Activated T-helper 1 cell treated with anti-CD3 and anti-CD28 coated beads, Interleukin-12 subunit alpha, Interleukin-12 subunit beta, Interleukin-2, Interleukin-4 antibody, amounts not matched to agents 30 ng/mL and 10 ng/mL and 1 ng/mL, durations not matched to agents 14 hours and 24 hours and 36 hours (primary cell): ENCODE data around the gene CFAP251. TPM values are rescaled to one million over a fixed set of nuclear protein-coding genes. Genes with fewer than 3 reads are reported as not detected.
"Not testable (repeated sequence)": the region's sequence is repeated elsewhere in the genome, so short reads cannot be mapped to it uniquely, and the experiment has no call there.

Source experiments
- DNase-seq: peaks from one replicate; pipeline ENCODE4 v3.0.0; 2021; ENCODE audit warnings: low spot score
- H3K27ac Mint-ChIP-seq: one replicate; pipeline ENCODE4 v1.8.0; 2021; ENCODE audit warnings: mild to moderate bottlenecking, mixed read lengths
- H3K27me3 Mint-ChIP-seq: one replicate; pipeline ENCODE4 v1.8.0; 2022; ENCODE audit warnings: mild to moderate bottlenecking, moderate library complexity, mixed read lengths; ENCODE audit not compliant: insufficient read depth
- H3K36me3 Mint-ChIP-seq: one replicate; pipeline ENCODE4 v1.8.0; 2021; ENCODE audit warnings: low read depth, mixed read lengths
- H3K4me1 Mint-ChIP-seq: one replicate; pipeline ENCODE4 v1.8.0; 2021; ENCODE audit warnings: low read depth, mixed read lengths
- H3K4me3 Mint-ChIP-seq: one replicate; pipeline ENCODE4 v1.8.0; 2021; ENCODE audit warnings: mild to moderate bottlenecking, moderate library complexity, mixed read lengths
- H3K9me3 Mint-ChIP-seq: one replicate; pipeline ENCODE4 v1.8.0; 2021; ENCODE audit warnings: mixed read lengths
- intact Hi-C: fragments of 100-400 bp; cut with micrococcal nuclease; formaldehyde crosslinking; loops from one replicate; pipeline ENCODE4 v1.15.1; 2024
- total RNA-seq: library from RNA; stranded (reverse); gene quantifications from 2 replicates; pipeline ENCODE4 v1.2.3, GENCODE V29; 2022

CFAP251 gene
- total RNA-seq, 1 donor from 2014 or later: 0.65 TPM

DNA sequence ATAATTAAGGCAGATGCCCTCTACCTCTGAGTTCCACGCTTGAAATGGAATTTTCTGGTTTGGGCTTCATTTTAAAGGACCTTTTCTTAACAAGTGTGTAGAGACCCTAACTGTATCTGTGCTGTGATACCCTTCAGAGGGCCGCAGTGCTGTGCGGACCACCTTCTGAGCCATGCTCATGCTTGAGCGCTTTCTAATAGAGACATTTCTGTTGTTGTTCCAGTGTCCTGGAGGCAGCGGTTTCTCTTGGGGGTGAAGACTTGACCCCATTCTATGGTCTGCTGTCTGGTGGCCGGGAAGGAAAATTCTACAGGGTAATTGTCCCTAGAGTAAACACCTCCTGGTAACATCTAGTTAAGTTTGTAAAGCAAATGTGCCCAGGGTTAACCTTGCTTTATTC lies 56.6 kb downstream of the CFAP251 start:
- intact Hi-C loops: no loop called here
- Mint-ChIP-seq H3K36me3 (no peaks in the 10 kb centered on the region), H3K27me3 (peaks cover 2% of the 10 kb centered on the region), H3K4me3 (no peak overlapping the region), H3K27ac (no peak overlapping the region), H3K9me3 (peaks cover 16% of the 10 kb centered on the region), H3K4me1 (no peaks in the 10 kb centered on the region)
- DNase-seq: no peak

GRCh38 chr12:121976950-121977349 lies 58.6 kb downstream of the CFAP251 start:
- intact Hi-C loops: no loop called here
- Mint-ChIP-seq H3K9me3 (peaks cover 16% of the 10 kb centered on the region), H3K4me1 (no peaks in the 10 kb centered on the region), H3K4me3 (no peak overlapping the region), H3K36me3 (no peaks in the 10 kb centered on the region), H3K27ac (no peak overlapping the region), H3K27me3 (peaks cover 2% of the 10 kb centered on the region)
- no peak for DNase-seq

- intact Hi-C loops: no loop called here
- no peaks in the 10 kb centered on the region for H3K9me3 Mint-ChIP-seq
- H3K27ac Mint-ChIP-seq: no peak overlapping the region
- no peak for DNase-seq
- H3K36me3 Mint-ChIP-seq: no peaks in the 10 kb centered on the region
- H3K27me3 Mint-ChIP-seq: peaks cover 9% of the 10 kb centered on the region
- no peaks in the 10 kb centered on the region for H3K4me1 Mint-ChIP-seq
- H3K4me3 Mint-ChIP-seq: no peak overlapping the region
These were observed 61.9 kb downstream of the CFAP251 start for GRCh38 chr12:121980191-121980891.

DNA sequence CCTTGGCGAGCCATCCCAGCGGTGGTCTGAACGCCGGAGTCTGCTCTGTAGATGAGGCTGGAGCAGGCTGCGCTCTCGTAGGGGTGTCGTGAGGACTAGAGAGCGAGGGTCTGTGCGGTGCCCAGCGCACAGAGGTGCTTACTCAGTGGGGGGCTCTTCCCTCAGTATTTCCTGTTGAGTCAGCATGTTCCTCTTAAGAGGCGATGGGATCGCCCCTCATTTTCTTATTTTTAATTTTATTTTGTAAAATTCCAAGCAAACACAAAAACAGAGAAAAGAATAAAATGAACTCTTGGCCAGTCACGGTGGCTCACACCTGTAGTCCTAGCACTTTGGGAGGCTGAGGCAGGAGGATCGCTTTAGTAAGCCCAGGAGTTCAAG lies 62.5 kb downstream of the CFAP251 start:
- no peaks in the 10 kb centered on the region for H3K36me3 Mint-ChIP-seq
- intact Hi-C loops: no loop called here
- H3K9me3 Mint-ChIP-seq: no peaks in the 10 kb centered on the region
- DNase-seq: no peak
- H3K27me3 Mint-ChIP-seq: peaks cover 9% of the 10 kb centered on the region
- no peak overlapping the region for H3K27ac Mint-ChIP-seq
- no peak overlapping the region for H3K4me3 Mint-ChIP-seq
- no peaks in the 10 kb centered on the region for H3K4me1 Mint-ChIP-seq

- Mint-ChIP-seq H3K27ac (no peak overlapping the region), H3K27me3 (peaks cover 9% of the 10 kb centered on the region), H3K36me3 (no peaks in the 10 kb centered on the region), H3K9me3 (no peaks in the 10 kb centered on the region), H3K4me3 (no peak overlapping the region), H3K4me1 (no peaks in the 10 kb centered on the region)
- DNase-seq: no peak
- intact Hi-C loops: no loop called here
These were observed 63.1 kb downstream of the CFAP251 start for GRCh38 chr12:121981456-121981855.

GRCh38 chr12:121982950-121983349 lies 64.6 kb downstream of the CFAP251 start:
- intact Hi-C loops: no loop called here
- Mint-ChIP-seq H3K27ac (no peak overlapping the region), H3K36me3 (no peaks in the 10 kb centered on the region)

GRCh38 chr12:121983536-121984210 lies 65.3 kb downstream of the CFAP251 start:
- H3K27ac Mint-ChIP-seq: no peak overlapping the region
- intact Hi-C loops: no loop called here
- peaks cover 9% of the 10 kb centered on the region for H3K27me3 Mint-ChIP-seq
- no peaks in the 10 kb centered on the region for H3K9me3 Mint-ChIP-seq
- no peak for DNase-seq
- H3K4me1 Mint-ChIP-seq: no peaks in the 10 kb centered on the region
- H3K36me3 Mint-ChIP-seq: no peaks in the 10 kb centered on the region
- H3K4me3 Mint-ChIP-seq: no peak overlapping the region

More at GRCh38 chr12:121982950-121983349, 64.6 kb downstream of the CFAP251 start:
- no peak for DNase-seq
- Mint-ChIP-seq H3K4me1 (no peaks in the 10 kb centered on the region), H3K27me3 (peaks cover 9% of the 10 kb centered on the region), H3K9me3 (no peaks in the 10 kb centered on the region), H3K4me3 (no peak overlapping the region)

DNA sequence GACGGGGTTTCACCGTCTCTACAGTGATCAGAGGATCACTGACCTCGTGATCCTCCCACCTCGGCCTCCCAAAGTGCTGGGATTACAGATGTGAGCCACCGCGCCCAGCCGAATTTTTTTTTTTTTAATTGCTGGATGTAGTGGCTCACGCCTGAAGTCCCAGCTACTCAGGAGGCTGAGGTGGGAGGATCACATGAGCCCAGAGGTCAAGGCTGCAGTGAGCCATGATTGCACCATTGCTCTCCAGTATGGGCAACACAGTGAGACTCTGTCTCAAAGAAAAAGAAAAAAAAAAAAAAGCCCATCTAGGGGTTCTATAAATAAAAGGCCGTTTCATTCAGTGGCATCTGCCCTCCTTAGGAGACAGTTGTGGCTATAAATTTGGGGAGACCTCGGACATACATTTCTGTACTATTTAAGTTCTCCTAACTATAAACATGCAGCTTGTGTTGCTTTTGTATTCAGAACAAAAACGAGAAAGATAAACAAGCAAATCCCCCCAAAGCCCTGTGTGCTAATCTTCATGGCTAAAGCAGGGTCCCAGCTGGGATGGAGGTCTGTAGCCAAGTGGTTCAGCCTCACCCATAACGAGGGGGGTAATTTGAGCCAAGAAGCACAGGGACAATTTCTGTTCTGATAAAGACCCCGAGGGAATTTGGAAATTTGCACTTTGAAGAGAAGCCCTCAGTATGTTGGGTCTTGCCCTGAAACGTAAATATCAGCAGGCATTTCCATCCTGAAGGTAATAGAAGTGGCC lies 68.3 kb downstream of the CFAP251 start:
- DNase-seq: no peak
- H3K9me3 Mint-ChIP-seq: no peaks in the 10 kb centered on the region
- intact Hi-C loops: no loop called here
- H3K27me3 Mint-ChIP-seq: peaks cover 7% of the 10 kb centered on the region
- no peak overlapping the region for H3K4me3 Mint-ChIP-seq
- no peaks in the 10 kb centered on the region for H3K36me3 Mint-ChIP-seq
- H3K4me1 Mint-ChIP-seq: peaks cover 12% of the 10 kb centered on the region
- no peak overlapping the region for H3K27ac Mint-ChIP-seq

GRCh38 chr12:121988519-121988918 lies 70.1 kb downstream of the CFAP251 start:
- H3K27me3 Mint-ChIP-seq, intact Hi-C loops, H3K9me3 Mint-ChIP-seq, H3K4me3 Mint-ChIP-seq, H3K27ac Mint-ChIP-seq, H3K36me3 Mint-ChIP-seq, DNase-seq: not testable (repeated sequence)
- peaks cover 17% of the 10 kb centered on the region for H3K4me1 Mint-ChIP-seq

DNA sequence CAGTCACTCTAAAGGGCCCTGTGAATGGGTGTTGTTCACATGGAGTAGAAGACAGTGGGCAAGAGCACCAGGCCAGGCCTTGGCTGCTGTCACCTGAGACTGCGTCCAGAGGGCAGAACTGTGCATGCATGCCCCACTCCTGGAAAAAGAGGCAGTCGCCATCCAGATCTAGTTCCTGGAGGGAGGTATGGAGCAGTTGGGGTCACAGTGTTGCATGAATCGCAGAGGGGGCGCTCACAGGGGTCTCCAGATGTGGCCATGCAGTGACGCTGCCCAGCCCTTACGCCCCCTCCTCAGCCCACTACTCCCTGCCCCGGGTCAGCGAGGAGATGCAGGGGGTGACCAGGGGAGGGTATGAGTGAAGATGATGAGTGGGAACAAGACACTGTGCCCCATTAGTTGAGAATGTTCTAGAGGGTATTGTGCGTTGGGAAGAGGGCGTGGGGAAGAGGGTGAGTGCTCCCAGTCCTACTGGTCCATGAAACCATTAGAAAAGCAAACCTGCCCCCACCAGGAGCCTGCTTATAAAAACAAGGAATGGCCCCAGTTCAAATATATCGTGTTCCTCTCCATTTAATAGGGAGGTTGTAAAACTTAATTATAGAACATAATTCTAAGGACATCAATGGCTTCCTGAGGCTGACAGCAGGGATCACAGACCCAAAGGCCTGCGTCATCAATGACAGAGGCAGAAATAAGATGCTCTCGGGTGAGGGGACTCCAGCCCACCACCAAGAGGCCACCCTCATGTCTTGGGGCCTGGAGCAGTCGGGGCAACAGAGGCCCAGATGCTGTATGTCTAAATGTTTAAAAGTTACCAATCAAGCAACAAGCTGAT lies 71.1 kb downstream of the CFAP251 start:
- intact Hi-C loops: loop anchor here (5.0 kb wide), 1 partner anchor 463 kb away; no protein-coding TSS in a partner anchor
- H3K9me3 Mint-ChIP-seq: no peaks in the 10 kb centered on the region
- H3K4me1 Mint-ChIP-seq: peaks cover 17% of the 10 kb centered on the region
- peaks cover 3% of the 10 kb centered on the region for H3K27me3 Mint-ChIP-seq
- DNase-seq: no peak
- H3K4me3 Mint-ChIP-seq: no peak overlapping the region
- no peak overlapping the region for H3K27ac Mint-ChIP-seq
- no peaks in the 10 kb centered on the region for H3K36me3 Mint-ChIP-seq

DNA sequence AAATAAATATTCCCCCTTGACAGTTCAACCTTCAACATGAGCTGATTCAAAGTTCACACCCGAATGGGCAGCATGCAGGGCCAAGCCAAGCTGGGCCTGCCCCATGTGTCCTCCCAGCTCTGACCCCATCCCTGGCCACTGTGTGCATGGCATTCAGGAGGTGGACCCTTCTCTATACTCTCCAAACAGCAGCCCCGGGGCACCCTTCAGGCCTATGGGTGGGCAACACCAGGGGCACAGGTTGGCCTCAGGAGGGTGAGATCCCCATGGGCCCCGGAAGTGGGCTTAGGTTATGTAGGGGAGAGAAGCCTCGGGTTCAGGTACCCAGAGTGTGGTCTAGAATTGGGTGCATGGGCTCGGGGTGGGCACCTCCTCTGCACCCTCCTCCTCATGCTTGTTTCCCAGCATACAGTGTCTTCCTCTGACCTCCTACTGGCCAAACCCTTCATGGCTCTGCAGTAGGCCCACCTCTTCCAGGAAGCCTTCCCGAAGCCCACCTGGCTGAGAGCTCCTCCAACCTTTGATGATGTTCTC lies 71.8 kb downstream of the CFAP251 start:
- Mint-ChIP-seq H3K36me3 (no peaks in the 10 kb centered on the region), H3K27me3 (peaks cover 3% of the 10 kb centered on the region), H3K4me3 (no peak overlapping the region), H3K27ac (no peak overlapping the region), H3K4me1 (peaks cover 17% of the 10 kb centered on the region), H3K9me3 (no peaks in the 10 kb centered on the region)
- intact Hi-C loops: loop anchor here (5.0 kb wide), 1 partner anchor 462 kb away; no protein-coding TSS in a partner anchor
- no peak for DNase-seq
